ENCODE measurements around the gene FAM98B. TPM values are rescaled to one million over a fixed set of nuclear protein-coding genes. Genes with fewer than 3 reads are reported as not detected.

The FAM98B gene
- total RNA-seq, 4 donors from 2014 or later: 4.8 to 14.4 (median 9.7) TPM

- H3K4me3 ChIP-seq (ENCODE audit: low read depth, poor library complexity, severe bottlenecking): no peak overlapping the region
- intact Hi-C loops (cut with DNase I; ENCODE audit: low total_unique reads): loop anchor here (5.0 kb wide), 1 partner anchor 1055 kb away; no protein-coding TSS in a partner anchor
- DNase-seq (ENCODE audit: low spot score in 2 of 2): no peak
- WGBS, 2 donors: 74 to 75% methylated on average over 2 of the region's 2 CpGs
- TF ChIP-seq POLR2A (IDR thresholded peaks at IDR 0.05) (no peak), CTCF (IDR thresholded peaks at IDR 0.05) (no peak)
Observed at GRCh38 chr15:38486936-38487335, 33.0 kb downstream of the FAM98B start.

- DNase-seq (ENCODE audit: low spot score in 2 of 2): no peak
- intact Hi-C loops (cut with DNase I; ENCODE audit: low total_unique reads): loop anchor here (5.0 kb wide), 1 partner anchor 1055 kb away; no protein-coding TSS in a partner anchor
- TF ChIP-seq CTCF (IDR thresholded peaks at IDR 0.05): no peak
- TF ChIP-seq POLR2A (IDR thresholded peaks at IDR 0.05): no peak
- WGBS, 2 donors: 93 to 100% methylated on average over 1 of the region's 1 CpG
- H3K4me3 ChIP-seq (ENCODE audit: low read depth, poor library complexity, severe bottlenecking): no peak overlapping the region
Observed at GRCh38 chr15:38487378-38487777, 33.5 kb downstream of the FAM98B start.

- TF ChIP-seq CTCF (IDR thresholded peaks at IDR 0.05): no peak
- no peak for TF ChIP-seq POLR2A (IDR thresholded peaks at IDR 0.05)
- 82 to 86% methylated on average over 3 of the region's 3 CpGs for WGBS, 2 donors
- DNase-seq (ENCODE audit: low spot score in 2 of 2): no peak
- H3K4me3 ChIP-seq (ENCODE audit: low read depth, poor library complexity, severe bottlenecking): no peak overlapping the region
- intact Hi-C loops (cut with DNase I; ENCODE audit: low total_unique reads): no loop called here
Observed at GRCh38 chr15:38490242-38490922, 36.5 kb downstream of the FAM98B start.

- DNase-seq (ENCODE audit: low spot score in 2 of 2): no peak
- H3K4me3 ChIP-seq (ENCODE audit: low read depth, poor library complexity, severe bottlenecking): no peak overlapping the region
- intact Hi-C loops (cut with DNase I; ENCODE audit: low total_unique reads): no loop called here
- 87 to 88% methylated on average over 1 of the region's 1 CpG for WGBS, 2 donors
- TF ChIP-seq POLR2A (IDR thresholded peaks at IDR 0.05): no peak
- TF ChIP-seq CTCF (IDR thresholded peaks at IDR 0.05): no peak
Observed at GRCh38 chr15:38496151-38496550, 42.2 kb downstream of the FAM98B start.

GRCh38 chr15:38499651-38500050 is 45.7 kb downstream of the FAM98B start:
- TF ChIP-seq POLR2A (IDR thresholded peaks at IDR 0.05) (no peak), CTCF (IDR thresholded peaks at IDR 0.05) (no peak)
- no peak for DNase-seq (ENCODE audit: low spot score in 2 of 2)
- H3K4me3 ChIP-seq (ENCODE audit: low read depth, poor library complexity, severe bottlenecking): no peak overlapping the region
- intact Hi-C loops (cut with DNase I; ENCODE audit: low total_unique reads): no loop called here
- whole genome bisulfite sequencing, 2 donors: 92 to 100% methylated on average over 1 of the region's 1 CpG

- DNase-seq (ENCODE audit: low spot score in 2 of 2): no peak
- no peak overlapping the region for H3K4me3 ChIP-seq (ENCODE audit: low read depth, poor library complexity, severe bottlenecking)
- intact Hi-C loops (cut with DNase I; ENCODE audit: low total_unique reads): no loop called here
- WGBS, 2 donors: 84 to 90% methylated on average over 2 of the region's 2 CpGs
- no peak for TF ChIP-seq CTCF (IDR thresholded peaks at IDR 0.05)
Observed at GRCh38 chr15:38503496-38503895, 49.6 kb downstream of the FAM98B start.
